HepG2 (cell line): ENCODE measurements around the gene PGM3. TPM values are rescaled to one million over a fixed set of nuclear protein-coding genes. Genes with fewer than 3 reads are reported as not detected.
A peak's percentile ranks its signal among the peaks of the same experiment; 100 is the strongest.

Source experiments
- CBX5 ChIP-seq: sonication (generic); formaldehyde crosslinking; IDR thresholded peaks from 2 replicates; pipeline ENCODE4 v1.4.0; 2020; ENCODE audit warnings: missing genetic modification reagents, borderline replicate concordance
- ERF ChIP-seq: IDR thresholded peaks from 2 replicates; pipeline ENCODE4 v1.6.1; 2018; ENCODE audit warnings: missing biosample characterization, missing genetic modification reagents
- GATA4 ChIP-seq: sonication (generic); IDR thresholded peaks from 2 replicates; pipeline ENCODE4 v1.6.1; 2016; ENCODE audit warnings: antibody characterized with exemption, low read depth, borderline replicate concordance
- JUN ChIP-seq: sonication (generic); formaldehyde crosslinking; IDR thresholded peaks from 2 replicates; pipeline ENCODE4 v1.4.0; 2020; ENCODE audit warnings: mild to moderate bottlenecking, missing genetic modification reagents
- KAT8 ChIP-seq: IDR thresholded peaks from 2 replicates; pipeline ENCODE4 v1.6.1; 2016; ENCODE audit warnings: missing genetic modification reagents, missing compliant biosample characterization
- KDM1A ChIP-seq: IDR thresholded peaks from 2 replicates; pipeline ENCODE4 v1.6.1; 2016; ENCODE audit warnings: missing compliant biosample characterization
- KDM5A ChIP-seq: fragments of 200-600 bp; sonication (generic); IDR thresholded peaks from 2 replicates; pipeline ENCODE4 v1.7.0; 2018; ENCODE audit warnings: antibody characterized with exemption, mild to moderate bottlenecking, low read length, borderline replicate concordance
- KMT2B ChIP-seq: IDR thresholded peaks from 2 replicates; pipeline ENCODE4 v1.6.1; 2016; ENCODE audit warnings: missing genetic modification reagents, missing compliant biosample characterization
- MAX ChIP-seq: IDR thresholded peaks from 2 replicates; pipeline ENCODE4 v1.6.1; 2012; ENCODE audit warnings: inconsistent platforms
- PAXIP1 ChIP-seq: sonication (generic); formaldehyde crosslinking; conservative IDR thresholded peaks from 2 replicates; pipeline ENCODE4 v1.4.0; 2020; ENCODE audit warnings: mild to moderate bottlenecking, missing genetic modification reagents, moderate library complexity
- POLR2AphosphoS5 ChIP-seq: IDR thresholded peaks from 2 replicates; pipeline ENCODE4 v1.6.1; 2012; ENCODE audit warnings: low read depth, low read length
- SRSF1 ChIP-seq: fragments of 200-400 bp; formaldehyde crosslinking; optimal IDR thresholded peaks from 2 replicates; pipeline ENCODE3; 2017; ENCODE audit warnings: mild to moderate bottlenecking, low read depth, low read length, moderate library complexity
- SUZ12 ChIP-seq: fragments of 150-350 bp; IDR thresholded peaks from 2 replicates; pipeline ENCODE4 v1.6.1; 2014; ENCODE audit warnings: low read depth, low read length
- TGIF2 ChIP-seq: IDR thresholded peaks from 2 replicates; pipeline ENCODE4 v1.6.1; 2016; ENCODE audit warnings: control low read depth, missing compliant biosample characterization
- TSC22D2 ChIP-seq: sonication (generic); formaldehyde crosslinking; IDR thresholded peaks from 2 replicates; pipeline ENCODE4 v1.5.1; 2020; ENCODE audit warnings: missing genetic modification reagents, mild to moderate bottlenecking, borderline replicate concordance
- ZKSCAN1 ChIP-seq: fragments of 150-350 bp; IDR thresholded peaks from 2 replicates; pipeline ENCODE4 v1.6.1; 2014; ENCODE audit warnings: low read length
- ZNF230 ChIP-seq: sonication (generic); formaldehyde crosslinking; IDR thresholded peaks from 2 replicates; pipeline ENCODE4 v1.4.0; 2020; ENCODE audit warnings: mild to moderate bottlenecking, missing genetic modification reagents
- polyA plus RNA-seq, 8 experiments: library from polyadenylated mRNA; depleted of rRNA in 3 of 8; stranded (reverse) in 7 of 8; unstranded in 1 of 8; fragments of >200 nt; fragmentation: Illumina TruSeq in 4 of 8; extraction: Trizol in 4 of 8; gene quantifications; 2 replicates each; pipeline versions ENCODE4 v1.2.1 to v1.2.3, GENCODE V29; 2011 to 2016; ENCODE audit warnings: low read depth in 4 of 8, missing spikeins in 1 of 8, mixed read lengths in 1 of 8; ENCODE audit not compliant: insufficient read depth in 1 of 8
- total RNA-seq, 5 experiments: library from RNA; depleted of rRNA; stranded (reverse); fragments of >200 nt; fragmentation: Illumina TruSeq; extraction: Trizol; gene quantifications; 2 replicates each; pipeline ENCODE4 v1.2.3, GENCODE V29; 2016; ENCODE audit warnings: low read depth in 1 of 5
- TF ChIP-seq, protein P1 (sequence below): sonication (generic); formaldehyde crosslinking; IDR thresholded peaks from 2 replicates; pipeline ENCODE4 v1.8.0; 2022; ENCODE audit warnings: mild to moderate bottlenecking, missing genetic modification reagents
- TF ChIP-seq, protein P2 (sequence below): sonication (generic); formaldehyde crosslinking; IDR thresholded peaks from 2 replicates; pipeline ENCODE4 v1.4.0; 2020; ENCODE audit warnings: missing genetic modification reagents, borderline replicate concordance

Gene PGM3
- total and polyA plus RNA-seq, 2 of the 13 experiments (the other 11 are each of a cell fraction or from before 2014, with no cell fraction given), result 72.5 to 163 TPM

- 0 out of 2 replicates have a peak, but pooled peaks have one; percentile 30 for TF ChIP-seq PAXIP1 (CRISPR knock-in tag)
- TF ChIP-seq POLR2AphosphoS5, result peak; percentile 95
- no peak for TF ChIP-seq KDM1A (CRISPR knock-in tag)
- TF ChIP-seq KAT8 (CRISPR knock-in tag), result peak; percentile 59; the same call in 1 of the 2 replicates
- no peak for TF ChIP-seq JUN (CRISPR knock-in tag)
- no peak for TF ChIP-seq ZKSCAN1
- TF ChIP-seq SRSF1, result no peak
- TF ChIP-seq, protein P1, sequence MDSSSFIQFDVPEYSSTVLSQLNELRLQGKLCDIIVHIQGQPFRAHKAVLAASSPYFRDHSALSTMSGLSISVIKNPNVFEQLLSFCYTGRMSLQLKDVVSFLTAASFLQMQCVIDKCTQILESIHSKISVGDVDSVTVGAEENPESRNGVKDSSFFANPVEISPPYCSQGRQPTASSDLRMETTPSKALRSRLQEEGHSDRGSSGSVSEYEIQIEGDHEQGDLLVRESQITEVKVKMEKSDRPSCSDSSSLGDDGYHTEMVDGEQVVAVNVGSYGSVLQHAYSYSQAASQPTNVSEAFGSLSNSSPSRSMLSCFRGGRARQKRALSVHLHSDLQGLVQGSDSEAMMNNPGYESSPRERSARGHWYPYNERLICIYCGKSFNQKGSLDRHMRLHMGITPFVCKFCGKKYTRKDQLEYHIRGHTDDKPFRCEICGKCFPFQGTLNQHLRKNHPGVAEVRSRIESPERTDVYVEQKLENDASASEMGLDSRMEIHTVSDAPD (CRISPR knock-in tag), result no peak; the same call in 1 of the 2 replicates
- TF ChIP-seq TSC22D2, result peak; percentile 66; the same call in 1 of the 2 replicates
- TF ChIP-seq ZNF230 (CRISPR knock-in tag), result no peak; the same call in 1 of the 2 replicates
- no peak for TF ChIP-seq TGIF2 (CRISPR knock-in tag)
- TF ChIP-seq CBX5, result peak; percentile 42; the same call in 1 of the 2 replicates
- TF ChIP-seq, protein P2, sequence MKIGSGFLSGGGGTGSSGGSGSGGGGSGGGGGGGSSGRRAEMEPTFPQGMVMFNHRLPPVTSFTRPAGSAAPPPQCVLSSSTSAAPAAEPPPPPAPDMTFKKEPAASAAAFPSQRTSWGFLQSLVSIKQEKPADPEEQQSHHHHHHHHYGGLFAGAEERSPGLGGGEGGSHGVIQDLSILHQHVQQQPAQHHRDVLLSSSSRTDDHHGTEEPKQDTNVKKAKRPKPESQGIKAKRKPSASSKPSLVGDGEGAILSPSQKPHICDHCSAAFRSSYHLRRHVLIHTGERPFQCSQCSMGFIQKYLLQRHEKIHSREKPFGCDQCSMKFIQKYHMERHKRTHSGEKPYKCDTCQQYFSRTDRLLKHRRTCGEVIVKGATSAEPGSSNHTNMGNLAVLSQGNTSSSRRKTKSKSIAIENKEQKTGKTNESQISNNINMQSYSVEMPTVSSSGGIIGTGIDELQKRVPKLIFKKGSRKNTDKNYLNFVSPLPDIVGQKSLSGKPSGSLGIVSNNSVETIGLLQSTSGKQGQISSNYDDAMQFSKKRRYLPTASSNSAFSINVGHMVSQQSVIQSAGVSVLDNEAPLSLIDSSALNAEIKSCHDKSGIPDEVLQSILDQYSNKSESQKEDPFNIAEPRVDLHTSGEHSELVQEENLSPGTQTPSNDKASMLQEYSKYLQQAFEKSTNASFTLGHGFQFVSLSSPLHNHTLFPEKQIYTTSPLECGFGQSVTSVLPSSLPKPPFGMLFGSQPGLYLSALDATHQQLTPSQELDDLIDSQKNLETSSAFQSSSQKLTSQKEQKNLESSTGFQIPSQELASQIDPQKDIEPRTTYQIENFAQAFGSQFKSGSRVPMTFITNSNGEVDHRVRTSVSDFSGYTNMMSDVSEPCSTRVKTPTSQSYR, result no peak
- no peak for TF ChIP-seq SUZ12
- TF ChIP-seq ERF (CRISPR knock-in tag), result no peak; the same call in 1 of the 2 replicates
- TF ChIP-seq MAX, result no peak; the same call in none of the 2 replicates
- peak; percentile 74 for TF ChIP-seq KMT2B (CRISPR knock-in tag)
- peak; percentile 70 for TF ChIP-seq GATA4
- peak; percentile 71; the same call in 1 of the 2 replicates for TF ChIP-seq KDM5A
Observed at GRCh38 chr6:83192871-83193746, at the start of gene PGM3, which contains the start of gene RWDD2A (continued).
